ENCODE data around the gene SLC5A5.
A peak's percentile ranks its signal among the peaks of the same experiment; 100 is the strongest.

Gene SLC5A5

GRCh38 chr19:17926044-17926443 lies 54.3 kb downstream of the SLC5A5 start:
- no peak for DNase-seq

- DNase-seq = no peak
Measured at GRCh38 chr19:17929056-17929455, 57.3 kb downstream of the SLC5A5 start.

GRCh38 chr19:17931532-17932191 lies 59.9 kb downstream of the SLC5A5 start:
- no peak for DNase-seq

- peak; percentile 94 for DNase-seq
Measured at GRCh38 chr19:17932485-17933338, 61.0 kb downstream of the SLC5A5 start, which contains the start of gene CCDC124. Gene CCDC124 (plus strand): TSS chr19:17933015. CDS start chr19:17936421, 3,406 bp downstream.

GRCh38 chr19:17933414-17934129 lies 61.8 kb downstream of the SLC5A5 start:
- no peak for DNase-seq

- DNase-seq = no peak
Measured at GRCh38 chr19:17936379-17936778, 64.6 kb downstream of the SLC5A5 start.

GRCh38 chr19:17937371-17937900 lies 65.7 kb downstream of the SLC5A5 start:
- DNase-seq = no peak

GRCh38 chr19:17938092-17938845 lies 66.5 kb downstream of the SLC5A5 start:
- peak; percentile 89 for DNase-seq

GRCh38 chr19:17942181-17942580 lies 70.4 kb downstream of the SLC5A5 start:
- no peak for DNase-seq

- no peak for DNase-seq
Measured at GRCh38 chr19:17942582-17943273, 71.0 kb downstream of the SLC5A5 start.

GRCh38 chr19:17943274-17944221 lies 71.8 kb downstream of the SLC5A5 start:
- DNase-seq = no peak

GRCh38 chr19:17944301-17944700 lies 72.6 kb downstream of the SLC5A5 start:
- DNase-seq = no peak

Measured in CD4-positive, alpha-beta T cell treated with Interleukin-6 for 4 hours (primary cell).